Measurements from ENCODE around the gene ARID1B. TPM values are rescaled to one million over a fixed set of nuclear protein-coding genes. Genes with fewer than 3 reads are reported as not detected.

ARID1B gene
- total RNA-seq, 4 donors from 2014 or later, result 157 to 315 (median 206) TPM

DNA sequence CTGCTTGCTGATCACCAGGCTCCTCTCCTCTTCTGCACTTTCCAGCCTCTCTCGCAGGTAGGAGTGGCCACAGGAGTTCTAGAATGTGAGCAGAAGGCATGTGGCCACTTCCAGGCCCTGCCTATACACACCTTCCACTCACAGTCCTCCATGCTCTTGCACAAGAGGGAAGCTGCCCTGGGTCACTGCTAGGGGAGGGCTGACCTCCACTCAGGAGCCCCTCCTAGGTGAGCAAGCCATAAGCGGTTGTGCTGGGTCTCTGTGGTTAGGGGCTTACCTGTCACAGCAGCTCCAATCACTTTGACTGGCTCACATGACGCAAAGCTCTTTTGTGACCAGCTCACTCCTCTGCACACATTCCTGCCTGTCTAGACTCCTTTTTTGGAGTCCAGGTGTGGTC lies 477.9 kb downstream of the ARID1B start:
- H3K27me3 ChIP-seq, result no peaks in the 10 kb centered on the region
- WGBS, 2 donors, result 75% methylated on average over 3 of the region's 3 CpGs
- intact Hi-C loops (cut with DNase I), result no loop called here
- H3K27ac ChIP-seq, result no peak overlapping the region
- DNase-seq, result peak in 1 of 2 donors; percentile 30
- TF ChIP-seq CTCF (IDR thresholded peaks at IDR 0.05) (no peak), POLR2A (IDR thresholded peaks at IDR 0.05) (no peak)
- H3K36me3 ChIP-seq, result no peaks in the 10 kb centered on the region
- no peaks in the 10 kb centered on the region for H3K4me1 ChIP-seq
- no peak overlapping the region for H3K4me3 ChIP-seq (replicated peaks in 1 of 3)
- no peaks in the 10 kb centered on the region for H3K9me3 ChIP-seq

- WGBS, 2 donors, result 90 to 100% methylated on average over 3 to 11 of the region's 11 CpGs
- intact Hi-C loops (cut with DNase I), result no loop called here
- H3K9me3 ChIP-seq, result no peaks in the 10 kb centered on the region
Observed at GRCh38 chr6:157258878-157259277, 481.7 kb downstream of the ARID1B start.

DNA sequence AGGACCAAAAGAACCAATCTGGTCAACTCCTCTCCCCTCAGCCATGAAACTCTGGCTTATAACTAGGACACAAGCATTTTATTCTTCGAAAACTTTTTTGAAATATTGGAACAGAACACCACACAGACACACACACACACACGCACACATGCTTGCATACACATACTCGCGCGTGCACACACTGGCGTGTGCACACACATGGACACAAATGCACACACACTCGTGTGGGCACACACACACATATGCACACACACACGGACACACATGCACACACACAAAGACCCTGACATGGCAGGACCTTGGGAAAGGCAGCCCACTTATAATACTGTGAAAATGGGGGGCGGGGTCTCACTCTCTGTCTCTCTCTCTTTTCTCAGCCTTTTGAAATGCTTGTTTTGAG lies 482.3 kb downstream of the ARID1B start:
- Histone ChIP-seq H3K4me3 (replicated peaks in 1 of 3) (no peak overlapping the region), H3K27ac (no peak overlapping the region), H3K4me1 (peaks cover 0 to 4% of the 10 kb centered on the region in 2 donors), H3K27me3 (no peaks in the 10 kb centered on the region), H3K9me3 (no peaks in the 10 kb centered on the region), H3K36me3 (no peaks in the 10 kb centered on the region)
- whole genome bisulfite sequencing, 2 donors, result 96 to 98% methylated on average over 9 of the region's 9 CpGs
- TF ChIP-seq CTCF (IDR thresholded peaks at IDR 0.05) (no peak), POLR2A (IDR thresholded peaks at IDR 0.05) (no peak)
- intact Hi-C loops (cut with DNase I), result no loop called here
- no peak for DNase-seq

More at GRCh38 chr6:157258878-157259277, 481.7 kb downstream of the ARID1B start:
- Histone ChIP-seq H3K27ac (no peak overlapping the region), H3K4me3 (replicated peaks in 1 of 3) (no peak overlapping the region), H3K36me3 (no peaks in the 10 kb centered on the region), H3K4me1 (peaks cover 0 to 4% of the 10 kb centered on the region in 2 donors), H3K27me3 (no peaks in the 10 kb centered on the region)
- no peak for DNase-seq
- no peak for TF ChIP-seq CTCF (IDR thresholded peaks at IDR 0.05)
- no peak for TF ChIP-seq POLR2A (IDR thresholded peaks at IDR 0.05)

Small RNAs within 50 kb of the gene (microRNA-seq; reads per million reads assigned to microRNA genes)
- not detected for gene MIR4466

Small RNAs within 50 kb of the gene (small RNA-seq; reads per million reads assigned to genes)
- gene AL355297.2 (not detected), gene MIR4466 (not detected)
